Muscle layer of duodenum (tissue), 2 donors: ENCODE measurements around the gene AMHR2.
"Not testable (repeated sequence)": the region's sequence is repeated elsewhere in the genome, so short reads cannot be mapped to it uniquely, and the experiment has no call there.

Source experiments
- H3K27ac ChIP-seq: one replicate; pipeline ENCODE4 v1.7.0; 2013; ENCODE audit warnings: mild to moderate bottlenecking, low read length
- H3K27me3 ChIP-seq: one replicate; pipeline ENCODE4 v1.7.0; 2013; ENCODE audit warnings: low read depth, mild to moderate bottlenecking, control low read depth, low read length
- H3K36me3 ChIP-seq, 2 donors: one replicate each; pipeline ENCODE4 v1.7.0; 2013; ENCODE audit warnings: low read length in 2 of 2, control low read depth in 1 of 2, mild to moderate bottlenecking in 1 of 2; ENCODE audit not compliant: insufficient read depth in 2 of 2, control insufficient read depth in 1 of 2
- H3K4me1 ChIP-seq, 2 donors: one replicate each; pipeline ENCODE4 v1.7.0; 2013; ENCODE audit warnings: low read length in 2 of 2, mild to moderate bottlenecking in 2 of 2, control low read depth in 1 of 2, moderate library complexity in 1 of 2; ENCODE audit not compliant: insufficient read depth in 2 of 2, control insufficient read depth in 1 of 2
- H3K4me3 ChIP-seq, 2 donors: one replicate each; pipeline ENCODE4 v1.7.0; 2013; ENCODE audit warnings: low read length in 2 of 2, low read depth in 1 of 2, mild to moderate bottlenecking in 1 of 2
- H3K9me3 ChIP-seq, 2 donors: one replicate each; pipeline ENCODE4 v1.7.0; 2013; ENCODE audit warnings: low read length in 2 of 2, control low read depth in 1 of 2, mild to moderate bottlenecking in 1 of 2; ENCODE audit not compliant: control insufficient read depth in 1 of 2
- donor health status: healthy.

The AMHR2 gene

GRCh38 chr12:53417291-53417816 lies 6.3 kb upstream of the AMHR2 start:
- H3K9me3 ChIP-seq, H3K4me3 ChIP-seq, H3K36me3 ChIP-seq, H3K27ac ChIP-seq, H3K27me3 ChIP-seq: not testable (repeated sequence)
- H3K4me1 ChIP-seq: peaks cover 0 to 41% of the 10 kb centered on the region in 2 donors

GRCh38 chr12:53418221-53418620 lies 5.4 kb upstream of the AMHR2 start:
- Histone ChIP-seq H3K27me3 (no peaks in the 10 kb centered on the region), H3K4me1 (peaks cover 0 to 34% of the 10 kb centered on the region in 2 donors), H3K27ac (no peak overlapping the region), H3K4me3 (no peak overlapping the region), H3K9me3 (no peaks in the 10 kb centered on the region), H3K36me3 (no peaks in the 10 kb centered on the region)

GRCh38 chr12:53419756-53420155 lies 3.9 kb upstream of the AMHR2 start:
- Histone ChIP-seq H3K9me3 (no peaks in the 10 kb centered on the region), H3K4me1 (peaks cover 0 to 20% of the 10 kb centered on the region in 2 donors), H3K27me3 (no peaks in the 10 kb centered on the region), H3K4me3 (no peak overlapping the region), H3K36me3 (no peaks in the 10 kb centered on the region), H3K27ac (no peak overlapping the region)

GRCh38 chr12:53422247-53422646 lies 1.4 kb upstream of the AMHR2 start:
- not testable (repeated sequence) for H3K27me3 ChIP-seq, H3K36me3 ChIP-seq, H3K4me1 ChIP-seq

GRCh38 chr12:53424626-53425514 lies 1.2 kb downstream of the AMHR2 start:
- H3K27ac ChIP-seq: no peak overlapping the region
- H3K4me3 ChIP-seq: no peak overlapping the region

More at GRCh38 chr12:53422247-53422646, 1.4 kb upstream of the AMHR2 start:
- not testable (repeated sequence) for H3K27ac ChIP-seq, H3K9me3 ChIP-seq, H3K4me3 ChIP-seq

GRCh38 chr12:53425515-53426150 lies 2.0 kb downstream of the AMHR2 start:
- no peaks in the 10 kb centered on the region for H3K9me3 ChIP-seq
- H3K4me3 ChIP-seq: no peak overlapping the region
- H3K27ac ChIP-seq: no peak overlapping the region
- H3K27me3 ChIP-seq: no peaks in the 10 kb centered on the region
- peaks cover 0 to 3% of the 10 kb centered on the region in 2 donors for H3K4me1 ChIP-seq
- H3K36me3 ChIP-seq: no peaks in the 10 kb centered on the region

More at GRCh38 chr12:53424626-53425514, 1.2 kb downstream of the AMHR2 start:
- no peaks in the 10 kb centered on the region for H3K9me3 ChIP-seq
- peaks cover 0 to 6% of the 10 kb centered on the region in 2 donors for H3K4me1 ChIP-seq
- H3K27me3 ChIP-seq: no peaks in the 10 kb centered on the region
- no peaks in the 10 kb centered on the region for H3K36me3 ChIP-seq

GRCh38 chr12:53427905-53428594 lies 4.4 kb downstream of the AMHR2 start:
- no peaks in the 10 kb centered on the region for H3K4me1 ChIP-seq
- no peaks in the 10 kb centered on the region for H3K9me3 ChIP-seq
- no peak overlapping the region for H3K4me3 ChIP-seq
- H3K27me3 ChIP-seq: no peaks in the 10 kb centered on the region
- no peak overlapping the region for H3K27ac ChIP-seq
- H3K36me3 ChIP-seq: no peaks in the 10 kb centered on the region

- Histone ChIP-seq H3K4me3 (no peak overlapping the region), H3K27ac (no peak overlapping the region), H3K27me3 (no peaks in the 10 kb centered on the region), H3K4me1 (no peaks in the 10 kb centered on the region), H3K9me3 (no peaks in the 10 kb centered on the region), H3K36me3 (no peaks in the 10 kb centered on the region)
Measured at GRCh38 chr12:53428741-53429140, 5.1 kb downstream of the AMHR2 start.

GRCh38 chr12:53430116-53430515 lies 6.5 kb downstream of the AMHR2 start:
- Histone ChIP-seq H3K4me1 (no peaks in the 10 kb centered on the region), H3K9me3 (no peaks in the 10 kb centered on the region), H3K36me3 (no peaks in the 10 kb centered on the region), H3K4me3 (no peak overlapping the region), H3K27ac (no peak overlapping the region), H3K27me3 (no peaks in the 10 kb centered on the region)

- no peaks in the 10 kb centered on the region for H3K27me3 ChIP-seq
- H3K4me3 ChIP-seq: no peak overlapping the region
- H3K9me3 ChIP-seq: no peaks in the 10 kb centered on the region
- no peaks in the 10 kb centered on the region for H3K4me1 ChIP-seq
- no peak overlapping the region for H3K27ac ChIP-seq
- no peaks in the 10 kb centered on the region for H3K36me3 ChIP-seq
Measured at GRCh38 chr12:53431187-53431586, 7.5 kb downstream of the AMHR2 start.

GRCh38 chr12:53435326-53435725 lies 11.7 kb downstream of the AMHR2 start:
- H3K9me3 ChIP-seq, H3K4me1 ChIP-seq, H3K27me3 ChIP-seq, H3K27ac ChIP-seq, H3K4me3 ChIP-seq, H3K36me3 ChIP-seq: not testable (repeated sequence)
